8988T (cell line): ENCODE measurements around the gene MGRN1.
"Not testable (repeated sequence)": the region's sequence is repeated elsewhere in the genome, so short reads cannot be mapped to it uniquely, and the experiment has no call there.

Source experiments
- DNase-seq: peaks from one replicate; pipeline ENCODE4 v3.0.0; 2011

The MGRN1 gene

DNA sequence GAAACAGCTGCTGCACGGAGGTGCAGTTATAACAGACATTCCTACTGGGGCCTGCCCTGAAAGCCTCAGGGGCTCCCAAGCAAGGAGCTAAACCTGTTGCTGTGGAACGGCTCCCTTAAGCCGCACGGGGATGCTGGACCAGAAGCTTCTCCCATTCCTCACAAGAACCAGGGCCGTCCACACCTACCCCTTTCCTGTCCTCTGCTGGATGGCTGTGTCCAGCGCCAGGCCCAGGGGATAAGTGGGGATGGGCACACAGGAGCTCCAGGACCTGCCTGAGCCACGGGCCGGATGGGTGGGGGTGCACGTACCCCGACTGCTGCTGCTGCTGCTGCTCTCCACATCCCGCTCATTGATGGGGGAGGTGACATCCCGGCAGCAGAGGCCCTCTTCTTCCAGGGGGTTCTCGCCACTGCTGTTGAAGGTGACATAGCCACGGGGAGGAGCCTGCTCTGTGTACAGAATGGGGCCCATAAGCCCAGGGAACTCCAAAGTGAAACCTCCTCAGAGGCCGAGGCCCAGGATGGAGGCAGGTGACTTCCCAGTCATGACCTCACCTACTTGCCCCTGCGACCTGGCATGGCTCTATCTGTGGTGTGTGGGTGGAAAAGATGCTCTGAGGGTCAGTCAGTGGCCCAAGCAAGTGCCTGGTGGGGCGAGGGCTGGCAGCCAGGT lies 77.3 kb downstream of the MGRN1 start:
- no peak for DNase-seq

DNA sequence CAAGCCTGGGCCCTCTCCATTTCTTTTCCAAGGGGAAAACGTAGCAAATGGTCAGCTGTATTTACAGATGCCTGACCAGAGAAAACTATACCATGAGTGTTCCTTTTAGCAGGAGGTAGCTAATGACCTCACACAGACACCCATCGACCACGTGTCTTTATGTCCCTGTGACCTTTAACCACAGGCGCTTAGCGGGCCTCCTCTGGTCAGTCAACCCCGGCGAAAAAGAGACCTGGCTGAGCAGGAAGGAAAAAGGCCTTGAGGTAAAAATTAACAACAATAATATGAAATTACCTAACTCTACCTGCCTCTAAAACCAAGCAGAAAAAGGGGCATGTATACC lies 77.8 kb downstream of the MGRN1 start:
- no peak for DNase-seq

DNA sequence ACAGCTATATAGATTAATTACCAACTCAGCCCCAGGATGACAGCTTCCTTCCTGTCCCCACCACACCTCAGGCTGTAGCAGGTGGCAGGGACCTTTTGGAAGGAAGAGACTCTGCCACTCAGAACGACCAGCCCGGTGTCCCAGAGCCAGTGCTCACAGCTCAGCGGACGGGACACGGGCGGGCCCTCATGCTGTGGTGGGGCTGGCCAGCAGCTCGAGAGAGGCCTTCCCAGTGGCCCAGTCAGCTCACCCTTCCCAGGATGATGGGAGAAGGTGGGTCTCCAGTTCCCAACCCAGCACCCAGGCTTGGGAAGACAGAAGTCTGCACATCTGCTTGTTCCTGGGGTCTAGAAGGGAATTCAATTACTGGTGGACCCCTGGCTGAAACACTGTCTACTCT lies 79.3 kb downstream of the MGRN1 start:
- no peak for DNase-seq

DNA sequence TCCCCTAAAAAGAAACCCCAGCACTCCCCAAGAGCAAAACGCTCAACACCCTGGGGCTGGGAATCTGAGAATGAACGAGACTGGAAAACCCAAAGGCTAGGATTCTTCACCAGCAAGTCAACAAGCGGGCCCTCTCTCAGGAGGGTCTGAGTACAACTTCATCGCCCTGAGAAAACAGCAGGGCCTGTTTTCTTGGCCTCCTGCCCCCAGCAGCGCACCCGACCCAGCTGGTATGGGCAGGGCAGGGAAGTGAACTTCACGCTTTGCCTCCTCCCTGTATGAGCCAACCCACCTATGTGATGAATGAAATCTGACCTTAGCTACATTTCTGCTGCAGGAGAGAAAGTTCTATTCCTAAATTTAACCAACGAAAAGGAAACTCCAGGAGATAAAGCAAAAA lies 79.9 kb downstream of the MGRN1 start:
- DNase-seq, result no peak

DNA sequence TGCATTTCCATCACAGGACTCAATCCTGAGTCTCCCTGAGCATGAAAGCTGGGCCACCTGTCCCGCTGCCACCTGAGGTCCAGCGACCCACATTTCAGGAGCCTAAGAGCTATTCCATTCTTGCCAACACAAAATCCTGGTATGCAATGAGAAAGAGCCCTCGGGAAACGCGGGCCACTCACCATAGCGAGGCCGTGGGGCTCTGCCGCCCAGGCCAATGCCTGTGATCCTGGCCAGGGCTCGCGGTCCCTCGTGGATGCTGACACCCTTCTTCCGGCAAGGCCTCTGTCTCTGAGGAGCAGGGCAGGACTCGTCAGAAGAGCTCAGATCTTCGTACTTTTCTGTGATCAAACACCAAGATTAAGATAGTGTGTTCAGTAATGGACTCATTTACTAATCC lies 80.3 kb downstream of the MGRN1 start:
- DNase-seq, result no peak

DNA sequence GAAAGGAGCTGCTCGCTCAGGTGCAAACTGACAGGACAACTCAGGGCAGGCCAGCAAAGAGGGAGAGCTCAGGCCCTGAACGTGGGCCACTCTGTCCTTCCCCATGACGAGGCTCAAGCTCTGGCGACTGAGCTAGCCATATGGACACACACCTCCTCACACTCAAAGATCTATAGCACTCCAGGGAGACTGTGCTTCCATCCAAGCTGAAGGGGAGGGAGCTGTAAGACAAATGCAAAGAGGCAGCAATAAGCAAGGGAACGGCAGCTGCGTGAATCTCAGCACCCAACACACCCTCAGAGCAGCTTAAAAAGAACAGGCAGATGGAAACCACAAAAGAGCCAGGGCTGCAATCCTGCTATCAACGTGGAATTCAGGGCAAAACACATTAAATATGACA lies 82.2 kb downstream of the MGRN1 start:
- no peak for DNase-seq

DNA sequence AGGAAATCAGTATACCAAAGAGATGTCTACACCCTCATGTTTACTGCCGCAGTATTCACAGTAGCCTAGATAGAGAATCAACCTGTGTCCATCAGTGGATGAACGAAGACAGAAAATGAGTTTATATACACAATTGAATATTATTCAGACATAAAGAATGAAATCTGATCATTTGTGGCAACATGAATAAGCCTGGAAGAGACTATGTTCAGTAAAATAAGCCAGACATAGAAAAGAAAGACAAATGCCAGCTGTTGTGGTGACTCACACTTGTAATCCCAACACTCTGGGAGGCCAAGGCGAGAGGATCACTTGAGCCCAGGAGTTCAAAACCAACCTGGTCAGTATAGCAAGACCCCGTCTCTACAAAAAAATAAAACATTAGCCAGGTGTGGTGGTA lies 84.9 kb downstream of the MGRN1 start:
- DNase-seq, result no peak

DNA sequence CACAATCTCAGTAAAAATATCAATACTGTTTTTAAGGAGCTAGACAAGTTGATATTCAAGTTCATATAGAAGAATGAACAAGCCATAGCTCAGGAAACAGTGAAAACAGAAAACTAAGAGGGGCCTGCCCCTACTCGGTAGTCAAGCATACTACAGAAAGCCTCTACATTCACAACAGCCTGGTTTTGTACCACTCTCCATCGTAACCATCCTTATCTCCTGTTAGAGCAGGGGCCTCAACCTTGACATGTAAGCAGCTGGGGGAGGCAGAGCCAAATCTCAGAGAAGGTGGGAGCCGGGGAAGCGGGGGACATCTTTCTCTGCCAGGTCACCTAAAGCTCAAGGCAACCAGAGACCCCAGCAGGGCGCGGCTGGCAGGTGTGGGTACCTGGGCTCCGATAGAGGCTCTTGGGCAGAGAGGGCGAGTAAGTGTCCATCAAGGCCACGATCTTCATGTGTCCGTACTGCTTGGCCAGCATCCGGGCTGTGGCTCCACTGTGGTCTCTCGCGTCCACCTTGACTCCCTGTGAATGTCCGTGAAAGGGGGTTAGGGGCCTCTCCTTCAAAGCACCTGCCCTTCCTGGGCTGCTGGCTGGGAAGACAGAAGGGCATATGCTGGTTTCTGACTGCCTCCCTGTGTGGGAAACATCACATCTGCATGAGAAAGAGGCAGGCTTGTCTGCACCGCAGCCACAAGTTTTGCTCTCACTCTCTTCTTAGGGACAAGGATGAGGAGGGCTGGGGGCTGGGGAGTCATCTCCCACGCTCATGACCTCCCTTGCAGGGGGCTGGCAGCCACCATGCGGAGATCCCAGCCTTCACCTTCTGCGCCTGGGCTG lies 89.3 kb downstream of the MGRN1 start:
- no peak for DNase-seq

DNA sequence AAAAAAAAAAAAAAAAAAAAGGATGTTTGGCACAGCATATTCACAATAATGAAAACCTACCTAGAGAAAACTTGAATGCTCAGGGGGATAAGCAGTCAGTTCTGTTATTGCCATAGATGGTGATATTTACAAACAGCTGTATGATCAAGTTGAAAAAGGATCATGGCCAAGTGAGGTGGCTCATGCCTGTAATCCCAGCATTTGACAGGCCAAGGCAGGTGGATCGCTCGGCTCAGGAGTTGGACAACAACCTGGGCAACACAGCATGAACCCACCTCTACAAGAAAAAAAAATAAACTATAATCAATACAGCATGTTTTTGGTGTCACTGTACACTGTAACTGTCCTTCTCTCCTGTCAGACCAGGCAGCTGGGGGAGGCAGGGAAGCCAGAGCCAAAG lies 90.4 kb downstream of the MGRN1 start:
- DNase-seq, result no peak

DNA sequence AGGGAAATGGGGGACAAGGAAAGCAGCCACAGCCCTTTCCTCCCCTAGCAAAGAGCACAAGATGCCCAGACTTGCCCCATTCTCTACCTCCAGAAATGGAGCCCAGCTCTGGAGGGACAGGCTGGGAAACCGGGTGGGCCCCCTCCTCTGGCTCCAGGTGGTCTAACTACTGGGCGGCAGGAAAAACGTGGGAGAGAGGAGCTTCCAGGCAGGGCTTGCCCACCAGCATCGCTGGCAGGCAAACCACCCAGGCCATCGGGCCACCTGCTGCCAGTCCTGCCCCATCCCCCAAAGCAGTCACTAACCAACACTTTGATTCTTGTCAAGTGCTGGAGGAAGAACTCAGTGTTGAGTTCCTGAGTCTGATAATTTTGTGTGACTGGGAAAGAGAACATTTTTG lies 93.8 kb downstream of the MGRN1 start:
- DNase-seq, result no peak

DNA sequence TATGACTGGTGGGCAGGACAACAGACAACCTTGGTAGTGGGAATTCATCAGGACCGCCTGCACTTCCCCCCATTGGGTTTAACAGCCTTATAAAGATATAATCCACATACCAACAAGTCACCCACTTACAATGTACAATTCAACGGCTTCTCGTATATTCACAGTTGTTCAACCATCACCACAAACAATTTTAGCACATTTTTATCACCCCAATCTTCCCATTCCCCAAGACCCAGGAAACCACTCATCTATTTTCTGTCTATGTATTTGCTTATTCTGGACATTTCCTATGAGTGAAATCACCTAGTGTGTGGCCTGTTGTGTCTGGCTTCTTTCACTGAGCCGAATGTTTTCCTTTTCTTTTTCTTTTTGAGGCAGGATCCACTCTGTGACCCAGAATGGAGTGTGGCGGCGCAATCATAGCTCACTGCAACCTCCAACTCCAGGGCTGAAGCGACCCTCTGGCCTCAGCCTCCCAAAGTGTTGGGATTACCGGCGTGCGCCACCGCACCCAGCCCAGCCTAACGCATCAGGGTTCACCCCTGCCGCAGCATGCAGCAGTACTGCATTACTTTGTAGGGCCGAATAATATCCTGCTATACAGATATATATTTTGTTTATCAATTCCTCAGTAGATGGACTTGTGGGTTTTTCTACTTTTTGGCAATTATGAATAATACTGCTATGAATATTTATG lies 98.6 kb downstream of the MGRN1 start:
- no peak for DNase-seq

DNA sequence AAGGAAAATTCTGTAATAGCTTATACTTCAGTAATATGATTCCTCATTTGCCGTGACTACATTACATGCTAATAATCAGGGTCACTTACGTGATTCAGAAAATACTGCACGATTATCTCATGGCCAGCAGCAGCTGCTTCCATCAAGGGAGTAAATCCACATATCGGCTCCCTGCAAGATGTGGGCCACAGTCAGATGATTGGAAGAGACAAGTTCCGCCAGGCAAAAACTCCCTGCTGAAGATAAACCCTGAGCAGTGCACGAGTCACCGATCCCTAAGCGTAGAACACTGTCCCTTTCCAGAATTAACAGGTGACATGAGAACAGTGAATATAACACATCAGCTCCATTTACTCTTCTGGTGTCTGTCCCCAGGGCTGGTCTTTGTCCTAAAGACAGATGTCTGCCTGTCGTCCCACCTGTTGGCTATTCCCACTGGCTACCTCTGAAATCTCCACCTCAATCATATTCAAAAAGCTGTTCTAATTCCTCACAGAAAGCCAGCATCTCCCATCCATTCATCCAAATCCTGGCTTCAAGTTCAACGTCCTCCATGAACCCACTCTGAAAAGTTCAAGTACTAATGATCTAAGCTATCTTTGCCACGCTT lies 100.1 kb downstream of the MGRN1 start:
- DNase-seq, result no peak

DNA sequence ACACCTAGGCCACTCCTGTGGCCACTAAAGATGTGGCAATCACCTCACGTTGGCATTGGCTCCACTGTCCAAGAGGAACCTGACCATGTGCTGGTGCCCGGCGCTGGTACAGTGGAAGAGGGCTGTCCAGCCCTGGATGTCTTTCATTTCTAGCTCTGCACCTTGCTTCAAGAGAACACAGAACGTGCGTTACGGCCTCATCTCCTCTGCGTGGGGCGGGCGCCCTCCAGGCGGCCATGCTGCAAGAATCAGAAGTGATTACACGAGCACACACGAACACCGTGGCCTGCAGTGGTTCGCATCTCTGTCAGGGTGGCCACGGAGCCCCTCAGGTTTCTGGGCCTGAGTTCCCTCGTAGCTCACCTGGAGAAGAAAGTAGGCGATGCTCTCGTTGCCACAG lies 102.0 kb downstream of the MGRN1 start:
- no peak for DNase-seq

DNA sequence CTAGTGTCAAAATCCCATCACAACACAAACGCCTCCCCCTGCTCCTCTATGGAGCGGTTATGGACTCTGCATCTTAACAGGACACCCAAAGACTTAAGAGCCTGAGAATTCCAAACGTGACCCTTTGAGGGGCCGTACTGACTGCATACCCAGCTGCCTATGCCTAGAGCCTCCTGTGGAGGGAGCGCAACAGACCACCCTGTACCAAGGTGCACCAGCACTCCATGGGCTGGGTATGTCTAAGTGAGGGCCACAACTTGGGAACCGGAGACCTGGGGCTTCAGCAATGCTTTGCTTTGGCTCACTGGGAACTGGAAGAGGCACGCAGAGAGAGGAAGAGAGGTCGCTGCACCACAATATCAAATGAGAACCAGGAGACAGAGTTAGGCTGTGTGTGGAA lies 104.0 kb downstream of the MGRN1 start:
- DNase-seq, result no peak

DNA sequence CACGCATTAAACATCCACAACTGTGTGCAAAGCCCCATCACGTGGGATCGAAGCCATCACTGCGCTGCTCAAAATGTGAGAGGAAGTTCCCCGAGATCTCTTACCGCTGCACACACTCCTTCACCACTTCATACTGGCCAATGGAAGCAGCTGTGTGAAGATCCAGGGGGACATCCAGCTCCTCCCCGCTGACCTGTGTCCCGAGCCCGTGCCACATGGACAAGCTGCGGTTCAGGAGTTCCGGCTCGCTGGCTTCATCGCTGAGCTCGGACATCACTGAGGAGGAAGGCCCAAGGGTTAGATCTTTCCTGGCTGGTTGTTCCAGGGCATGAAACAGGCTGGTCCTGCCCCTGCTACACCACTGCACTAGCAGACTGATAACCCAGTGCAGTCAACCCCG lies 105.2 kb downstream of the MGRN1 start:
- DNase-seq, result no peak

DNA sequence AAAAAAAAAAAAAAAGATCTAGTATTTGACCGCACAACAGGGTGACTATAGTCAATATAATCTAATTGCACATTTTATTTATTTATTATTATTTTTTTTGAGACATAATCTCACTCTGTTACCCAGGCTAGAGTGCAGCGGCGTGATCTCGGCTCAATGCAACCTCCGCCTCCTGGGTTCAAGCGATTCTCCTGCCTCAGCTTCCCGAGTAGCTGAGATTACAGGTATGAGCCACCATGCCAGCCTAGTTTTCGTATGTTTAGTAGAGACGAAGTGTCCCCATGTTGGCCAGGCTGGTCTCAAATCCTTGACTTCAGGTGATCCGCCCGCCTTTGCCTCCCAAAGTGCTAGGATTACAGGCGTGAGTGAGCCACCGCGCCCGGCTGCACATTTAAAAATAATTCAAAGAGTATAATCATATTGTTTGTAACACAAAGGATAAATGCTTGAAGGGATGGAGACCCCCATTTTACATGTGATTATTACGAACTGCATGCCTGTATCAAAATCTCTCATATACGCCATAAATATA lies 108.7 kb downstream of the MGRN1 start:
- DNase-seq, result no peak

DNA sequence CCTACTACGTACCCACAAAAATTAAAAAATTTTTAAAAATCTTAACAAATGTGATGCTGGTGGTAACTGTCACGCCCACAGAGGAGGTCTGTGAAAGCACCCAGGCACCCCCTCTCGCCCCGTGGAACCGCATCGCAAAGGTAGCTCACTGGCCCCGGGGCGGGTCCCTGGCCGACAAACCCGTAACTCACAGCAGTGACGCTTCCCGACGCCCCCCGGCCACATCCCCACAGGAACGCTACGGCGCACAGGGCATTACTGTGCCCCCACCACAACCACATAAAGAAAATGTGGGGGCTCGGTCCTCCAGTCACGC lies 109.1 kb downstream of the MGRN1 start:
- no peak for DNase-seq

DNA sequence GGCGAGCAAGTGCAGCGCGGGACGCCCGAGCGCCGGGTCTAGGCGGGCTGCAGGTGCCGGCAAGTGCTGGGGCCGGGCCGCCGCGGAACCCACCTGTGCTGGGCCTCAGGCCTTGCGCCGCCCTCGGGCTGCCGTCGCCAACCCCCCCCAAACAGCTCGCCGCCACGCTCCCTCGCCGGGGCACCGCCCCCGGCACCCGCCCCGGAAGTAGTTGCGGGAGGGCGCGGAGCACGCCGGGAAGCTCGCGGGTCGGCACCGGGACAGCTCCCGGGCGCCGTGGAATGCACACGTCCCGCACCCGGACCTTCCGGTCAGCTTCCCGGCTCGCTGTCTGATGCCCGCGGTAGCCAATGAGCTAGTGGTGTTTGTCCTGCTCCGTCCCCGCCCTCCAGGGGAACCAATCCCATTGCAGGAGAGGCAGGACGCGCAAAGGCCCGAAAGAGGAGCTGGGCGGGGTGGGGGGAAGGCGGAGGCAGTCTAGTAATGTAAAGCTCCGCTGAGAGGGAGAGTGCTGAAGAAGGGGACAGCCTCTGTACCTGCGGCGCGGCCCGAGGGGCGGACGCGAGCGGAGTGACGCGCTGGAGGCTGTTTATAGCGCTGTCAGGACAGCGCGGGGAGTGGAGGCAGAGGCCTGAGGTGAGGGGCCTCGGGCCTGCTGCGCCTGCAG lies 109.6 kb downstream of the MGRN1 start, which contains the start of the genes ANKS3 and DNAAF8:
TSS of gene ANKS3 (minus strand) at position 209 of the 667 bp plus-strand sequence. CDS start 4,122 bp downstream, outside the sequence.
TSS of gene DNAAF8 (plus strand) at position 475 of the 667 bp plus-strand sequence. CDS start 1,978 bp downstream, outside the sequence.
- DNase-seq, result peak; percentile 76

DNA sequence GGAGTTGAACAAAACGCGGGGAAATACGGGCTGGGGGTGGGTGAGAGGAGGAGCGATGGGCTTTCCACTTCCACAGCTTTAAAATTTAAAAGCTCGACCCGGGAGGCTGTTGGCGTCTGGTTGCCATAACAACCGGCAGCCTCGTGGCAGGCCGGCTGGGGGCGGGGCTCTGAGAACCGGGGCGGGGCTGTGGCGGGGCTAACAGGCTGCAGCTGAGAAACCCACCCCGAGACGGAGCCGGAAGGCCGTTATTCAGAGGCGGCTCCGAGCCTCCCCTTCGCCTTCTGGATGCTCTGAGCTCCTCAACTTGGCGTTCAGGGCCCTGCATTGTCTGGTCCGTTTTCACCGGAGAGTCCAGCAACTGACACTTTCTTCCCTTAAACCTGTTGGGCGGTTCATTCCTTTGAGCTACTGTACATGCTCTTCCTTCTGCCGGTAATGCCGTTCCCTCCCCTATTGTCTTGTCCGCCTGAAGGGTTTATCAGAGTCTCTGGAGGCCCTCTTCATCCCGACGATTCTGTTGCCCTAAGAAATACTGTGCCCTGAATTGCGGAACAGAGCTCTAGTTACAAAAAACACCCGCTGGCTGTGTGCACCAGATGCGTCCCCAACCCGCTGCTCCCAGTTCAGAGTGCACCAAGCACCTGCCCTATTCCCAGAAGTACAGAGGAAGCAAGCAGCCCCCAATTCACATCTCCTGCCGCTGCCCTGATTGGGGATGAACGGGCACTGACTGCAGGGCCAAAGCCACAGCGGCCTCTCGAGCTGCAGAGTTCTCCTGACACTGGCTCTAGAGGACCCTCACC lies 110.3 kb downstream of the MGRN1 start:
- DNase-seq, result peak; percentile 68

DNA sequence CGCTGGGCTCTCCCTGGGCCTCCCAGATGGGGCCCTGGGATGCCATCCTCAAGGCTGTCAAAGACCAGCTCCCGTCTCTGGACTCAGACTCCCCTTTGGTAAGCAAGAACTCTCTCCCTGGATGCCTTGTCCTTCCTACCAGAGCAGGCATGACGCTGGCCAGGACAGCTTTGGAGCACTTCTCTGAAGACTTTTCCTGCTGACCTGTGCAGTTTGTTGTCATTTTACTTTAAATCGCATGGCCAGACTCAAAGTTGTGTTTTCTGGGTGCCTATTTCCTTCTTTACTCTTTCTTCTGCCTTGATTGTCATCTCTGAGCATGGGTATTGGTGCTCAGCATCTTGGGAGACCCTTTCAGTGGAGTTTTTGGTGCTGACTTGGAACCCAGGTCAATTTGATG lies 111.9 kb downstream of the MGRN1 start:
- no peak for DNase-seq

DNA sequence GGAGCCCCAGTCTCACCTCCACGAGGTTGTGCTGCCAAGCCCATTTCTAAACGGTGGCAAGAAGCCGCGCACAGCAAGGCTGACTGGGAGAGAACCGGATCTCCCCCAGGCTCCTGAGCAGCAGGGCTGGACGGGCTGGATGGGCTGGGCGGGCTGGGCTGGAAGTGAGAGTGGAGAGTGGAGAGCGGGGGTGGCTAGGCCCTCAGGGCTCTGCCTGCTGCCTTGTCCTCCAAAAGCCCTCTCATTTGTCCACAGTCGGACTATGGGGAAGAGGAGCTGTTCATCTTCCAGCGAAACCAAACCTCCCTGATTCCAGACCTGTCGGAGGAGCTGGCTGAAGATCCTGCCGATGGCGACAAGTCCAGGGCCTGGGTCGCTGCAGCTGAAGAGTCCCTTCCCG lies 112.9 kb downstream of the MGRN1 start:
- DNase-seq, result no peak

DNA sequence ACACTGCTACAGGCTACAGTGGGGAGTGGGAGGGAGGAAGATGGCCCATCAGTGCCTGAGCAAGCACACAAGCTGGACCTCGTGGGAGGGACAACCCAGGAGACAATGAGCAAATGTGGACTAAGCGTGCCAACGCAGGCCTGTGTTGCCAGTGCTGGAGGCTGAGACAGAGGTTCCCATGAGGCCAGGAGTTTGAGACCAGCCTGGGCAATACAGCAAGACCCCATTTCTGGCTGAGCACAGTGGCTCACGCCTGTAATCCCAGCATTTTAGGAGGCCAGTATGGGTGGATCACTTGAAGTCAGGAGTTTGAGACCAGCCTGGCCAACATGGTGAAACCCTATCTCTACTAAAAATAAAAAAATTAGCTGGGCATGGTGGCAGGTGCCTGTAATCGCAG lies 113.7 kb downstream of the MGRN1 start:
- not testable (repeated sequence) for DNase-seq
